Lower leg skin (tissue), 4 donors: ENCODE measurements around the gene NLK. TPM values are rescaled to one million over a fixed set of nuclear protein-coding genes. Genes with fewer than 3 reads are reported as not detected.

Source experiments
- DNase-seq, 2 donors: peaks; one replicate each; pipeline ENCODE4 v3.0.0-alpha.2; 2019; ENCODE audit warnings: low spot score in 2 of 2
- H3K4me3 ChIP-seq: fragments of 200-600 bp; sonication (generic); 2 replicates; pipeline ENCODE4 v1.5.1; 2017; ENCODE audit warnings: mild to moderate bottlenecking, low read depth; ENCODE audit not compliant: poor library complexity, severe bottlenecking
- POLR2A ChIP-seq, 2 donors: fragments of 450-650 bp; IDR thresholded peaks; one replicate each; pipeline ENCODE4 v1.6.1; 2016 to 2017; ENCODE audit warnings: antibody characterized with exemption in 2 of 2, mild to moderate bottlenecking in 1 of 2, moderate library complexity in 1 of 2
- WGBS, 2 donors: methylation state at CpG; one replicate each; pipeline ENCODE4 v1.1.5; 2018; 5-methylcytosine and 5-hydroxymethylcytosine counted together
- intact Hi-C: fragments of 100-400 bp; cut with DNase I; formaldehyde crosslinking; loops from one replicate; pipeline ENCODE4 v1.15.0; 2023; ENCODE audit warnings: low total_unique reads
- total RNA-seq, 4 donors: library from RNA; depleted of rRNA; stranded (reverse); fragments of >200 nt; gene quantifications; one replicate each; pipeline ENCODE4 v1.1.0, GENCODE V29; 2016
- TF ChIP-seq, protein P1 (sequence below), 3 donors: fragments of 450-650 bp; IDR thresholded peaks; one replicate each; pipeline ENCODE4 v1.5.1; 2016; ENCODE audit warnings: antibody characterized with exemption in 3 of 3, mild to moderate bottlenecking in 3 of 3, moderate library complexity in 2 of 3

Gene NLK
- total RNA-seq, 4 donors from 2014 or later: 5.9 to 10.8 (median 8.2) TPM

DNA sequence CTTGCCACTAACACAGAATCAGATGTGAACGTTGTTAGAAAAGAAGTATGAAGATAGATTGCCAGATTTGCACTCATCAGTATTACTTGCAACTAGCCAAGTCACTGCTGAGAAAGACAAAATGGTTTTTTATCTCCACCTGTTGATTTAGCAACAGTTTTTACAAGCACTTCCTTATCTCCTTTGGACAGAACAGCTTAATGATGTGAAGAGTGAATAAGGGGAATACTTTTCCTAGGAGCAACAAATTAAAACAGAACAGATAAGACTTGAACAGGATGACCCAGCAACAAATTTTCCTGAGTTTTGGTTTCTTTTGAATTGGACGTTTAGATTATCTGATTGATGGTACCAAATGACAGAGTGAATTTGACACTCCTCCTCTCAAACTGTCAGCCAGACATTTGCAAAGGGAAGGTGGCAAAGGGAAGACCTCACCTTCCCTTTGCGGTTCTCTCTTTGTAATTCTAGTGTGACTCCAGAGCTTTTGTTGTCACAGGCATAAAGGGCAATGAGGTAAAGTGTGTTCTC is 130.6 kb downstream of the NLK start:
- 44 to 48% methylated on average over 3 of the region's 3 CpGs for WGBS, 2 donors
- no peak overlapping the region for H3K4me3 ChIP-seq
- no peak for TF ChIP-seq POLR2A (IDR thresholded peaks at IDR 0.05)
- TF ChIP-seq, protein P1, sequence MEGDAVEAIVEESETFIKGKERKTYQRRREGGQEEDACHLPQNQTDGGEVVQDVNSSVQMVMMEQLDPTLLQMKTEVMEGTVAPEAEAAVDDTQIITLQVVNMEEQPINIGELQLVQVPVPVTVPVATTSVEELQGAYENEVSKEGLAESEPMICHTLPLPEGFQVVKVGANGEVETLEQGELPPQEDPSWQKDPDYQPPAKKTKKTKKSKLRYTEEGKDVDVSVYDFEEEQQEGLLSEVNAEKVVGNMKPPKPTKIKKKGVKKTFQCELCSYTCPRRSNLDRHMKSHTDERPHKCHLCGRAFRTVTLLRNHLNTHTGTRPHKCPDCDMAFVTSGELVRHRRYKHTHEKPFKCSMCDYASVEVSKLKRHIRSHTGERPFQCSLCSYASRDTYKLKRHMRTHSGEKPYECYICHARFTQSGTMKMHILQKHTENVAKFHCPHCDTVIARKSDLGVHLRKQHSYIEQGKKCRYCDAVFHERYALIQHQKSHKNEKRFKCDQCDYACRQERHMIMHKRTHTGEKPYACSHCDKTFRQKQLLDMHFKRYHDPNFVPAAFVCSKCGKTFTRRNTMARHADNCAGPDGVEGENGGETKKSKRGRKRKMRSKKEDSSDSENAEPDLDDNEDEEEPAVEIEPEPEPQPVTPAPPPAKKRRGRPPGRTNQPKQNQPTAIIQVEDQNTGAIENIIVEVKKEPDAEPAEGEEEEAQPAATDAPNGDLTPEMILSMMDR (IDR thresholded peaks at IDR 0.05): no peak
- no peak for DNase-seq
- intact Hi-C loops: no loop called here

DNA sequence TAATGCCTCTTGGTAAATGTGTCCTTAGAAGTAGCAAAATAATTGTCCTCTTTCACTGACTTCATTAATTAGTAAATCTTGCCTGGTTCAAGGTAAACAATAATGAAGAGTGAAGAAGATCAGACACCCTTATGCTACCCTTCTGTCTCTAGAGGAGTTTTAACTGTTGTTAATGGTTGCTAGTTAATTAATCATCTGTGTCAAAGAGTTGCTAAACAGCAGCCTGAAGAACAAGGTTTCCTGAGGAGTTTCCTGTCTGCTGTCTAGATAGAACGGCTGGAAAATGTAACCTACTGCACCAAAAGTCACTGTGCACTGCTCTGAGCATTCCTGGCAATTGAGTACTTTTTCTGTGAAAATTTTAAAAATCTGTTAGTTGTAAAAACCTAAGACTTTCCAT is 131.3 kb downstream of the NLK start:
- intact Hi-C loops: no loop called here
- no peak overlapping the region for H3K4me3 ChIP-seq
- DNase-seq: no peak
- WGBS, 2 donors: 43 to 85% methylated on average over 1 of the region's 1 CpG
- no peak for TF ChIP-seq POLR2A (IDR thresholded peaks at IDR 0.05)
- TF ChIP-seq, protein P1 (IDR thresholded peaks at IDR 0.05): no peak

DNA sequence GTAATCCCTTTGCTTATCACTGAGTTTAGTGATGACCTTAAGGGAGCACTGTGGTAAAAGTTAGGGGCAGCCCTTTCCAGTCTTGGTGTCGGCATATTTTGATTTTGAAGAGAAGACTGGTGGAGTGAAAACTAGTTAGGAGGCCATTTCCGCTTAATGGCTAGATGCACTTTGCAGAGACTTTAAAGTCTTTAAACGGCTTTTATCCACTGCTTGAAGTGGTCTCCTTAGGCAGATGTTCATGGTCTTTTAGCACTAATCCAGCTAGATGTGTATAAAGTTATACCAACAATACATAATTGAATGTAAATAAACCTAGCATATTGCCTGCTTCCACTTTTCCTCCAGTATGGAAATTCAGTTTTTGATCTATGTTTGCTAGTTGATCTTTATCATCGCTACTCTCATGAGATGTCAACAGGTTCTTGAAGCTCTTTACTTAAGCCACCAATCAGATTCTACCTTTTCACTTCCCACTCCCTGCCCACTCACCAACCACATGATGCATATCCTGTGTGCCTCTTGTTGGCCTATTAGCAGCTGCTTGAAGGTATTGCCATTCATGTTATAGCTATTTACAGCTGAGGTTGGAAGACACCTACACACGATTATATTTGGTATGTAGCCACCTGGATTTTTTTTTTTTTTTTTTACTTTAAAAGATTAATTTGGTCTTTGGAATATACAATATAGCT is 132.0 kb downstream of the NLK start:
- 83 to 86% methylated on average over 5 of the region's 5 CpGs for WGBS, 2 donors
- no peak for DNase-seq
- intact Hi-C loops: no loop called here
- no peak for TF ChIP-seq POLR2A (IDR thresholded peaks at IDR 0.05)
- TF ChIP-seq, protein P1 (IDR thresholded peaks at IDR 0.05): no peak
- no peak overlapping the region for H3K4me3 ChIP-seq

DNA sequence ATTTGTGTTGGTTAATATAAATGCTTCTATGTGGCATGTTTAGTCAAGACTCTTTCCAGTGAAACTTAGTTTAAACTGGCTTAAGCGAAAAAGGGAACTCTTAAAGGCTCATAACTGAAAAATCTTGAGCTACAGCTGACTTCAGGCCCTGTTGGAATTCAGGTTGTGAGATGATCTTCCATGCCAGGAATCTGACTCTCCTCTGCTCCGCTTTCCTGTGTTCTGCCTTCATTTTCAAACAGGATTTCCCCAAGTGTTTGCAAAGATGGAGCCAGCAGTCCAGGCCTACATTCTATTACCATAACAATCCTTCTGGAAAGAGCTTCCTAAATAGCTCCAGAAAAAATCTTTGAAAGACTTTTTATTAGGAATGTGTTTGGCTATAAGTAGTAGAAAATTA is 134.9 kb downstream of the NLK start:
- WGBS, 2 donors: 95 to 98% methylated on average over 2 of the region's 2 CpGs
- no peak for TF ChIP-seq POLR2A (IDR thresholded peaks at IDR 0.05)
- TF ChIP-seq, protein P1 (IDR thresholded peaks at IDR 0.05): no peak
- intact Hi-C loops: no loop called here
- H3K4me3 ChIP-seq: no peak overlapping the region
- DNase-seq: no peak

- TF ChIP-seq POLR2A (IDR thresholded peaks at IDR 0.05): no peak
- TF ChIP-seq, protein P1 (IDR thresholded peaks at IDR 0.05): no peak
- 87 to 98% methylated on average over 3 of the region's 3 CpGs for WGBS, 2 donors
- intact Hi-C loops: no loop called here
- no peak for DNase-seq
- no peak overlapping the region for H3K4me3 ChIP-seq
These were observed 136.3 kb downstream of the NLK start for GRCh38 chr17:28178800-28179199.

DNA sequence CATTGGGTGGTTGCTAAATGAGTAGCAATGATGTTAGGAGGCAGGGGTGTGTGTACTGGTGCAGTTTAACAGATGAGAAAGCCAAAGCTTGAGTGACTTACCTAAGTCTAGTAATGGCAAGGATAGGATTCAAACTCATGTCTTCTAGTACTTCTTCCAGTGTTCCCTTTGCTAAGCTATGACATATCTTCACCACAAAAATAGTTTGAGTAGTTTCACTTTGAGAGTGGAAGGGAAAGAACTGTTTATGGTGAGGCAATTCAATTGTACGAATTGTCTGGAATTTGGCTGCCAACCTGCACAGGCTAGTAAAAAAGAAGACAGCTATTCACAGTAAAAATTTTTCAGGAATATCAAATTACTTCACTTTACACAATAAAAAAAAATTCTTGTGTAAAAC is 138.0 kb downstream of the NLK start:
- WGBS, 2 donors: 62 to 69% methylated on average over 1 of the region's 1 CpG
- no peak for TF ChIP-seq POLR2A (IDR thresholded peaks at IDR 0.05)
- TF ChIP-seq, protein P1 (IDR thresholded peaks at IDR 0.05): no peak
- intact Hi-C loops: no loop called here
- DNase-seq: no peak
- H3K4me3 ChIP-seq: no peak overlapping the region
